Suppressor macrophage treated with lipopolysaccharide for 4 hours (primary cell): ENCODE measurements around the gene TM9SF2.

ENCODE experiments used
- DNase-seq: peaks from one replicate; pipeline ENCODE4 v3.0.0-alpha.2; 2020

TM9SF2 gene

GRCh38 chr13:99496184-99497142 is 4.8 kb upstream of the TM9SF2 start:
- DNase-seq, result peak; percentile 93

- peak; percentile 94 for DNase-seq
These were observed 2.8 kb upstream of the TM9SF2 start for GRCh38 chr13:99498171-99499161.

- no peak for DNase-seq
These were observed 461 bp upstream of the TM9SF2 start for GRCh38 chr13:99500839-99501183.

- DNase-seq, result peak; percentile 76
These were observed 603 bp downstream of the TM9SF2 start for GRCh38 chr13:99501848-99502301.

GRCh38 chr13:99505814-99506269 is 4.6 kb downstream of the TM9SF2 start:
- DNase-seq, result no peak

- DNase-seq, result peak; percentile 59
These were observed 5.4 kb downstream of the TM9SF2 start for GRCh38 chr13:99506634-99507033.

GRCh38 chr13:99507054-99507453 is 5.8 kb downstream of the TM9SF2 start:
- DNase-seq, result no peak

GRCh38 chr13:99507551-99507950 is 6.3 kb downstream of the TM9SF2 start:
- DNase-seq, result no peak

GRCh38 chr13:99507986-99508385 is 6.7 kb downstream of the TM9SF2 start:
- peak; percentile 38 for DNase-seq

- no peak for DNase-seq
These were observed 8.2 kb downstream of the TM9SF2 start for GRCh38 chr13:99509479-99509878.

- DNase-seq, result no peak
These were observed 13.5 kb downstream of the TM9SF2 start for GRCh38 chr13:99514801-99515200.

GRCh38 chr13:99516153-99516929 is 15.1 kb downstream of the TM9SF2 start:
- DNase-seq, result no peak

GRCh38 chr13:99517577-99517976 is 16.3 kb downstream of the TM9SF2 start:
- no peak for DNase-seq

- DNase-seq, result no peak
These were observed 16.7 kb downstream of the TM9SF2 start for GRCh38 chr13:99517984-99518383.

GRCh38 chr13:99522298-99522697 is 21.0 kb downstream of the TM9SF2 start:
- DNase-seq, result no peak

- DNase-seq, result no peak
These were observed 22.6 kb downstream of the TM9SF2 start for GRCh38 chr13:99523838-99524237.

GRCh38 chr13:99525967-99526366 is 24.7 kb downstream of the TM9SF2 start:
- no peak for DNase-seq

- DNase-seq, result no peak
These were observed 25.3 kb downstream of the TM9SF2 start for GRCh38 chr13:99526549-99526948.

GRCh38 chr13:99527301-99527700 is 26.0 kb downstream of the TM9SF2 start:
- DNase-seq, result peak; percentile 28

GRCh38 chr13:99528547-99528946 is 27.3 kb downstream of the TM9SF2 start:
- no peak for DNase-seq

- DNase-seq, result no peak
These were observed 34.8 kb downstream of the TM9SF2 start for GRCh38 chr13:99536023-99536422.

- DNase-seq, result peak; percentile 10
These were observed 39.3 kb downstream of the TM9SF2 start for GRCh38 chr13:99540530-99540929.
